ENCODE measurements around the gene DCLK1. TPM values are rescaled to one million over a fixed set of nuclear protein-coding genes. Genes with fewer than 3 reads are reported as not detected.

The DCLK1 gene
- total RNA-seq, 1 experiment from 2014 or later: 36.2 TPM

DNA sequence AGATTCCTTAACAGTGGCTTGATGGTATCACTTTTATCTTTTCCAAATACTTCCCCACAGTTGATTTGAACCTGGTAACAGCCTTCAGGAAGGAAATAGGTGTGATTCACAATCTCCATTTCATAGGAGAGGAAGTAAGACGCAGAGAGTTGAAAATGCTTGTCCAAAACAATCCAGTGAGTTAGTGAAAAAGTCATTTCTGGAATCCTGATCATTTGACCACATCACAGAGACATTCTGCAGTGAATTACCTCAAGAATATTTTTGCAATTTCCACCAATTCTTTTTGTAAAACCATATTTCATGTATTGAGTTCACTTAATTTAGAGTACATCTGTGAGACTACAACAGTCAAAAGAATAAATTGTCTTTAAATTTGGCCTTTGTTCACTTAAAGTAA lies 292.8 kb downstream of the DCLK1 start:
- H3K27ac ChIP-seq (ENCODE audit: insufficient read length, low read depth, low read length): no peak overlapping the region
- no peak overlapping the region for H4K5ac ChIP-seq (ENCODE audit: insufficient read length, low read depth, low read length)
- H3K23me2 ChIP-seq (ENCODE audit: insufficient read length, low read depth, low read length, poor library complexity, severe bottlenecking): no peaks in the 10 kb centered on the region
- H2BK120ac ChIP-seq (ENCODE audit: low read depth, low read length, poor library complexity, severe bottlenecking): no peak overlapping the region
- no peak overlapping the region for H3K4me2 ChIP-seq (ENCODE audit: insufficient read depth, insufficient read length, low read length)
- H3K9me3 ChIP-seq (ENCODE audit: control insufficient read depth, low read depth, low read length): no peaks in the 10 kb centered on the region
- H3K9me3 Mint-ChIP-seq: no peaks in the 10 kb centered on the region
- H3T11ph ChIP-seq (ENCODE audit: low read length): no peak overlapping the region
- no peak overlapping the region for H2AFZ ChIP-seq (ENCODE audit: low read length)
- peaks cover 0 to 21% (median 5%) of the 10 kb centered on the region in 3 experiments; a peak in 3 of 7 replicates for H3K36me3 Mint-ChIP-seq (ENCODE audit: insufficient read depth in 1 of 3, low read depth in 3 of 3)
- DNase-seq: no peak
- H3K79me2 ChIP-seq (ENCODE audit: insufficient read depth, low read length): no peaks in the 10 kb centered on the region
- no peaks in the 10 kb centered on the region for H3K4me1 ChIP-seq (ENCODE audit: insufficient read depth, low read length)
- WGBS (ENCODE audit: extremely low coverage, insufficient read length, low lambda C conversion rate): no CpG with 5 or more reads among the region's 1 CpG
- no peak overlapping the region for H4K8ac ChIP-seq (replicated peaks; ENCODE audit: insufficient read length, low read depth, low read length)
- no peak overlapping the region for H3K9ac ChIP-seq (ENCODE audit: extremely low read depth, insufficient read length, low read length)
- no peak overlapping the region for H3K27ac Mint-ChIP-seq
- H2BK12ac ChIP-seq (ENCODE audit: insufficient read length, low read depth, low read length): no peak overlapping the region
- H3K23ac ChIP-seq (ENCODE audit: insufficient read length, low read depth, low read length): no peak overlapping the region
- no peak overlapping the region for H3K4ac ChIP-seq (ENCODE audit: low read depth, low read length)
- no peaks in the 10 kb centered on the region for H3K4me1 Mint-ChIP-seq
- H2BK15ac ChIP-seq (ENCODE audit: low read depth, low read length): no peak overlapping the region
- no peaks in the 10 kb centered on the region for H3K27me3 ChIP-seq (ENCODE audit: insufficient read depth, low read length)
- H4K91ac ChIP-seq (ENCODE audit: insufficient read length, low read depth, low read length): no peak overlapping the region
- TF ChIP-seq, protein P1, sequence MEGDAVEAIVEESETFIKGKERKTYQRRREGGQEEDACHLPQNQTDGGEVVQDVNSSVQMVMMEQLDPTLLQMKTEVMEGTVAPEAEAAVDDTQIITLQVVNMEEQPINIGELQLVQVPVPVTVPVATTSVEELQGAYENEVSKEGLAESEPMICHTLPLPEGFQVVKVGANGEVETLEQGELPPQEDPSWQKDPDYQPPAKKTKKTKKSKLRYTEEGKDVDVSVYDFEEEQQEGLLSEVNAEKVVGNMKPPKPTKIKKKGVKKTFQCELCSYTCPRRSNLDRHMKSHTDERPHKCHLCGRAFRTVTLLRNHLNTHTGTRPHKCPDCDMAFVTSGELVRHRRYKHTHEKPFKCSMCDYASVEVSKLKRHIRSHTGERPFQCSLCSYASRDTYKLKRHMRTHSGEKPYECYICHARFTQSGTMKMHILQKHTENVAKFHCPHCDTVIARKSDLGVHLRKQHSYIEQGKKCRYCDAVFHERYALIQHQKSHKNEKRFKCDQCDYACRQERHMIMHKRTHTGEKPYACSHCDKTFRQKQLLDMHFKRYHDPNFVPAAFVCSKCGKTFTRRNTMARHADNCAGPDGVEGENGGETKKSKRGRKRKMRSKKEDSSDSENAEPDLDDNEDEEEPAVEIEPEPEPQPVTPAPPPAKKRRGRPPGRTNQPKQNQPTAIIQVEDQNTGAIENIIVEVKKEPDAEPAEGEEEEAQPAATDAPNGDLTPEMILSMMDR (conservative IDR thresholded peaks at IDR 0.05): no peak
- H3K14ac ChIP-seq (ENCODE audit: insufficient read depth, low read length): no peak overlapping the region
- H3K79me1 ChIP-seq (ENCODE audit: insufficient read depth, low read depth, low read length, poor library complexity, severe bottlenecking): no peaks in the 10 kb centered on the region
- H2BK5ac ChIP-seq (ENCODE audit: insufficient read length, low read length): no peak overlapping the region
- H3K18ac ChIP-seq (ENCODE audit: insufficient read length, low read depth, low read length): no peak overlapping the region
- no peaks in the 10 kb centered on the region for H3K27me3 Mint-ChIP-seq (ENCODE audit: low read depth)
- H4K20me1 ChIP-seq (ENCODE audit: control insufficient read depth, insufficient read depth, insufficient read length): no peaks in the 10 kb centered on the region
- H2AK5ac ChIP-seq (ENCODE audit: insufficient read length, low read length): no peak overlapping the region
- H2BK20ac ChIP-seq (ENCODE audit: low read depth, low read length, poor library complexity, severe bottlenecking): no peak overlapping the region
- no peak overlapping the region for H3K4me3 Mint-ChIP-seq
- H3K56ac ChIP-seq (ENCODE audit: insufficient read length, low read depth, low read length): no peak overlapping the region
